ENCODE measurements around the gene PAK1.

The PAK1 gene

DNA sequence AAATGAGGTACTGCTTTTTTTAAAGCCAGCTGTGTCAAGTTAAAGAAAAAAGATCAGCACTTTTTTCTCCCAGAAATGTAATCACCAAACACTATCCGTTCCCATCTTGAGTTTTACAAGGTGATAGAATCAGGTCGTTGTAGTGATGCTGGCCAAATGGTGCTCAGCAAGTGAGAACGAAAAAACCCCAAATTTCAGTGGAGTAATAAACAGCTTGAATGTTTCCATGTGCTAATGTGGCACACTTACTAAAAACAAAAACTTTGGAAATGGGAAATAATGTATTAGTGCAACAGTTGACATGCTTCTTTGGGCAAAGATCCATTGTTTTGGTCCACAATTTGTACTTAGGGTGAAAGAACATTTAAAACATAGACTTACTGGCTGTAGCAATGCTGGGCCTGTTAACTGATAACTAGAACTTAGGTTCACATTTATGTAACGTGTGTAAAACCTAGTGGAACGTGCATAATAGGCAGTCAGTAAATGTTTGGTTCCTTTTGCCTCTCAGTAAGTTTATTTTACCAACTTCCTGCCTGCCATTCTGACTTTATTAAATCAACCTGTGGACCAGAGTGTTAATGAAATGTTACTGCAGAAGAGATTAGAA is 157.1 kb downstream of the PAK1 start:
- TF ChIP-seq, protein P1, sequence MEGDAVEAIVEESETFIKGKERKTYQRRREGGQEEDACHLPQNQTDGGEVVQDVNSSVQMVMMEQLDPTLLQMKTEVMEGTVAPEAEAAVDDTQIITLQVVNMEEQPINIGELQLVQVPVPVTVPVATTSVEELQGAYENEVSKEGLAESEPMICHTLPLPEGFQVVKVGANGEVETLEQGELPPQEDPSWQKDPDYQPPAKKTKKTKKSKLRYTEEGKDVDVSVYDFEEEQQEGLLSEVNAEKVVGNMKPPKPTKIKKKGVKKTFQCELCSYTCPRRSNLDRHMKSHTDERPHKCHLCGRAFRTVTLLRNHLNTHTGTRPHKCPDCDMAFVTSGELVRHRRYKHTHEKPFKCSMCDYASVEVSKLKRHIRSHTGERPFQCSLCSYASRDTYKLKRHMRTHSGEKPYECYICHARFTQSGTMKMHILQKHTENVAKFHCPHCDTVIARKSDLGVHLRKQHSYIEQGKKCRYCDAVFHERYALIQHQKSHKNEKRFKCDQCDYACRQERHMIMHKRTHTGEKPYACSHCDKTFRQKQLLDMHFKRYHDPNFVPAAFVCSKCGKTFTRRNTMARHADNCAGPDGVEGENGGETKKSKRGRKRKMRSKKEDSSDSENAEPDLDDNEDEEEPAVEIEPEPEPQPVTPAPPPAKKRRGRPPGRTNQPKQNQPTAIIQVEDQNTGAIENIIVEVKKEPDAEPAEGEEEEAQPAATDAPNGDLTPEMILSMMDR (IDR thresholded peaks at IDR 0.05) = no peak
- Mint-ChIP-seq H3K4me1 (peaks cover 12% of the 10 kb centered on the region), H3K27me3 (ENCODE audit: low read depth, poor library complexity) (no peaks in the 10 kb centered on the region), H3K36me3 (ENCODE audit: low read depth) (peaks cover 11% of the 10 kb centered on the region), H3K4me3 (no peak overlapping the region), H3K27ac (no peak overlapping the region), H3K9me3 (peaks cover 4% of the 10 kb centered on the region)
- no peak for DNase-seq

DNA sequence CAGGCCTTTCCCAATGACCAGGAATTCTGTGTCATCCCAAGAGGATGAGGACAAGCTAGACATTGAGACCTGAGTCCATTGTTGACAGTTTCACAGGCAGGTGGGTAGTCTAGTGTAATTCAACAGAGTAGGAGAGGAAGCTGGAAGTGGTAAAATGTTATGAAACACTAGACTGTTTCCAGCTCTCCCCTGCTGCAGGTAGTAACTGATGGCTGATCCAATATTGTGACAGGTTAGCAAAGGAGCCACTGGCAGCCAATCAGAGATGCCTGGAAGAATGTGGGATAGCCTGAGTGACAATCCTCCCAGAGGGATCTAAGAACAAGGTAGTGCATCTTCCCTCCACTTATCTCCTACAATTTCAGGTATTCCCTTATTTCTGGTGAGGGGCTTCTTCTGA is 161.8 kb downstream of the PAK1 start:
- TF ChIP-seq, protein P1 (IDR thresholded peaks at IDR 0.05) = no peak
- Mint-ChIP-seq H3K27me3 (ENCODE audit: low read depth, poor library complexity) (no peaks in the 10 kb centered on the region), H3K4me1 (peaks cover 20% of the 10 kb centered on the region), H3K27ac (no peak overlapping the region), H3K4me3 (no peak overlapping the region), H3K9me3 (no peaks in the 10 kb centered on the region), H3K36me3 (ENCODE audit: low read depth) (no peaks in the 10 kb centered on the region)
- no peak for DNase-seq

DNA sequence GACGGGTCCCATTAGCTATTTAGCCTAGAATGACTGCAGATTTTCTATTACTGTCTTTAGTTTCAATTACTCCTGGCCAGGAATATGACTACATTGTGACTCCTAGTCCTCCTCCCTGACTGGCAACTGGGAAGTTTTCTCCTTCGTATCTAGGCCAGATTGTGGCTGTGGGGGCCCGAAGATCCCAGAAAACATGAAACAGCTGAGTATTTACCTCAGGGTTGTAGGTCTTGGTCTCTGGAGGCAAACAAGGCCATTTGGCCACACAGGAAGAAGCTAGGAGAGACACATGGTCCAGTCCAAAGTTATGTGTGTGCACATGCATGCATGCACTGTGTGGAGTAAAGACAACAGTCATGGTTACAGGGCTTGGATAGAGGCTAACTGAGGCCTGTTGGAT is 162.2 kb downstream of the PAK1 start:
- Mint-ChIP-seq H3K4me1 (peaks cover 16% of the 10 kb centered on the region), H3K27me3 (ENCODE audit: low read depth, poor library complexity) (no peaks in the 10 kb centered on the region), H3K36me3 (ENCODE audit: low read depth) (no peaks in the 10 kb centered on the region), H3K4me3 (no peak overlapping the region), H3K9me3 (no peaks in the 10 kb centered on the region), H3K27ac (no peak overlapping the region)
- no peak for DNase-seq
- TF ChIP-seq, protein P1 (IDR thresholded peaks at IDR 0.05) = no peak

DNA sequence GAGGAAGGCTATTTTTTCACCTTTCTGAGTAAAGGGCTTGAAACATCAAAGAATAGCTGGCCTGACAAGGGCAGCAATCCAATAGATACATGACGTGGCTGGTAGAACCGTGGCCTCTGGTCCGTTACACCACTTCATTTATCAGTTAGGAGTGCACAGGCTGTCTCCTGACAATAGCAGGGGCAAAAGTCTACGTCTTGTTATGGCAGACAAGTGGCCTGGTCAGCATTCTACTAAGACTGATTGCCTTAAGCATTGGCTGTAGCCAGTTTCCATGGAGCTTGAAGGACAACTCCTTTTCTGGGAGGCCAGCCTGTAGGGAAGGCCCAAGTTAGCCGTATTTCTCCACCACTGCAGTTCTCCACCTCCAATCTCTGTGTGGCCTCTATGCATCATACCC is 163.2 kb downstream of the PAK1 start:
- TF ChIP-seq, protein P1 (IDR thresholded peaks at IDR 0.05) = no peak
- DNase-seq = no peak
- H3K27me3 Mint-ChIP-seq (ENCODE audit: low read depth, poor library complexity) = no peaks in the 10 kb centered on the region

DNA sequence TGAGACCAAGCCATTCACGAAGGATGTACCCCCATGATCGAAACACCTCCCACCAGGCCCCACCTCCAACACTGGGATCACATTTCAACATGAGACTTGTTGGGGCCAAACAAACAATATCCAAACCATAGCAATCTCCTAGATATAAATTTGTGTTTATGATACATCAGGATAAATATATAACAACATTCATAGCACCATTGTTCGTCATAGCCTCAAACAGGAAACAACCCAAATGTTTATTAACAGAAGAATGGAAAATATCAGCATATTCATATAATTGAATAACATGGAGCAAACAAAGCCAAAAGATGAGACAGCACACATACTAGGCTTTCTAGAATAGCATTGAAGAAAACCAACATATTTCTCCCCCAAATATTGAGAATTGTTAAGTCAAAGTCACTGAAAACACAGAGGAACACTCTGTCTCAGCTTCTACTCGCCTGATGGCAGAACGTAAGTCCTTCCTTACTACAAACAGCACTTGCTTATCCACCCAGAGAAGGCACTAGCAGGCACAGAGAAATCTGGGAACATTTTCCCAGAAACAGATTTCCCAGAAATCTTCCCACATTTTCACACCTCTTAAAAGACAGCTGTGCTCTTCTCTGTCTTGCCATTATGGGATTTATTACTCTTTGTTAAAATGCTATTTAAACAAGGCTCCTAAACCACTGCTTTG is 164.4 kb downstream of the PAK1 start:
- Mint-ChIP-seq H3K27ac (no peak overlapping the region), H3K36me3 (ENCODE audit: low read depth) (no peaks in the 10 kb centered on the region), H3K9me3 (no peaks in the 10 kb centered on the region), H3K27me3 (ENCODE audit: low read depth, poor library complexity) (no peaks in the 10 kb centered on the region), H3K4me1 (peaks cover 9% of the 10 kb centered on the region), H3K4me3 (no peak overlapping the region)
- no peak for DNase-seq
- TF ChIP-seq, protein P1 (IDR thresholded peaks at IDR 0.05) = no peak

More for the DNA sequence above, 163.2 kb downstream of the PAK1 start:
- no peak overlapping the region for H3K27ac Mint-ChIP-seq
- peaks cover 9% of the 10 kb centered on the region for H3K4me1 Mint-ChIP-seq
- H3K4me3 Mint-ChIP-seq = no peak overlapping the region
- no peaks in the 10 kb centered on the region for H3K9me3 Mint-ChIP-seq
- H3K36me3 Mint-ChIP-seq (ENCODE audit: low read depth) = no peaks in the 10 kb centered on the region

DNA sequence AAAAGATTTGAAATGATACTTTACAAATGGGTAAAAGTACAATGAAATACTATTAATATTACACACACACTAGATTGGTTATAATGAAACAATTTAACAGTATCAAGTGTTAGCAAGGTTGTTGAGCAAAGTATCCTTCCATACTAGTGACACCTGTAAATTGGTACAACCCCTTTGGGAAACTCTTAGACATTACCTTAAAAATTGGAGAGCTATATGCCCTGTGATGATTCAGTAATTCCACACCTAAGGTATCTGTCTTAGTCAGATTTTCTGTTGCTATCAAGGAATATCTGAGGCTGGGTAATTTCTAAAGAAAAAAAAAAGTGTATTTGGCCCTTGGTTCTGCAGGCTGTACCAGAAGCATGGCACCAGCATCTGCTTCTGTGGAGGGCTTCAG is 165.1 kb downstream of the PAK1 start:
- TF ChIP-seq, protein P1 (IDR thresholded peaks at IDR 0.05) = no peak
- H3K4me3 Mint-ChIP-seq = no peak overlapping the region
- H3K4me1 Mint-ChIP-seq = peaks cover 12% of the 10 kb centered on the region
- no peaks in the 10 kb centered on the region for H3K36me3 Mint-ChIP-seq (ENCODE audit: low read depth)
- H3K27me3 Mint-ChIP-seq (ENCODE audit: low read depth, poor library complexity) = no peaks in the 10 kb centered on the region
- no peak overlapping the region for H3K27ac Mint-ChIP-seq
- H3K9me3 Mint-ChIP-seq = no peaks in the 10 kb centered on the region
- DNase-seq = no peak
